Memory B cell (primary cell): Measurements from ENCODE around the gene HERPUD1.
"Not testable (repeated sequence)": the region's sequence is repeated elsewhere in the genome, so short reads cannot be mapped to it uniquely, and the experiment has no call there.

Experiments
- ATAC-seq: fragments of 150-1000 bp; cut with Tn5 transposase; 2 replicates; pipeline ENCODE4 v1.10.0; 2021; ENCODE audit warnings: low read depth, mild to moderate bottlenecking, moderate library complexity
- DNase-seq, 2 donors: peaks; one replicate each; pipeline ENCODE4 v3.0.0; 2022; ENCODE audit warnings: low spot score in 2 of 2
- H3K27ac Mint-ChIP-seq: one replicate; pipeline ENCODE4 v1.8.0; 2022; ENCODE audit warnings: mild to moderate bottlenecking, moderate library complexity, mixed read lengths
- H3K27me3 Mint-ChIP-seq: one replicate; pipeline ENCODE4 v1.8.0; 2022; ENCODE audit warnings: mixed read lengths
- H3K36me3 Mint-ChIP-seq: one replicate; pipeline ENCODE4 v1.8.0; 2022; ENCODE audit warnings: mild to moderate bottlenecking, mixed read lengths
- H3K4me1 Mint-ChIP-seq: one replicate; pipeline ENCODE4 v1.8.0; 2022; ENCODE audit warnings: mixed read lengths
- H3K4me3 Mint-ChIP-seq: one replicate; pipeline ENCODE4 v1.8.0; 2022; ENCODE audit warnings: mild to moderate bottlenecking, moderate library complexity, mixed read lengths
- H3K9me3 Mint-ChIP-seq: one replicate; pipeline ENCODE4 v1.8.0; 2022; ENCODE audit warnings: mixed read lengths

HERPUD1 gene

GRCh38 chr16:56980792-56981724, 49.1 kb downstream of the HERPUD1 start:
- no peak for DNase-seq
- peaks cover 53% of the 10 kb centered on the region for H3K4me1 Mint-ChIP-seq
- peak overlapping the region; percentile 89 for H3K27ac Mint-ChIP-seq
- no peaks in the 10 kb centered on the region for H3K9me3 Mint-ChIP-seq
- ATAC-seq = peak; percentile 64
- H3K36me3 Mint-ChIP-seq = peaks cover 6% of the 10 kb centered on the region
- no peaks in the 10 kb centered on the region for H3K27me3 Mint-ChIP-seq
- H3K4me3 Mint-ChIP-seq = peak overlapping the region; percentile 71

- DNase-seq (no peak), ATAC-seq (no peak)
- Mint-ChIP-seq H3K4me3 (peak overlapping the region; percentile 71), H3K36me3 (peaks cover 9% of the 10 kb centered on the region), H3K9me3 (no peaks in the 10 kb centered on the region), H3K27ac (peak overlapping the region; percentile 88), H3K27me3 (no peaks in the 10 kb centered on the region), H3K4me1 (peaks cover 54% of the 10 kb centered on the region)
These were observed 49.9 kb downstream of the HERPUD1 start for GRCh38 chr16:56981729-56982271.

GRCh38 chr16:56982695-56983094, 50.8 kb downstream of the HERPUD1 start:
- Mint-ChIP-seq H3K4me1 (peaks cover 56% of the 10 kb centered on the region), H3K4me3 (peak overlapping the region; percentile 1)

GRCh38 chr16:56983211-56983751, 51.3 kb downstream of the HERPUD1 start:
- H3K4me3 Mint-ChIP-seq = no peak overlapping the region
- no peak for ATAC-seq
- DNase-seq = no peak
- H3K4me1 Mint-ChIP-seq = peaks cover 61% of the 10 kb centered on the region
- peaks cover 16% of the 10 kb centered on the region for H3K36me3 Mint-ChIP-seq
- H3K9me3 Mint-ChIP-seq = no peaks in the 10 kb centered on the region
- H3K27ac Mint-ChIP-seq = peak overlapping the region; percentile 88
- no peaks in the 10 kb centered on the region for H3K27me3 Mint-ChIP-seq

More at GRCh38 chr16:56982695-56983094, 50.8 kb downstream of the HERPUD1 start:
- no peak for DNase-seq
- no peak for ATAC-seq
- Mint-ChIP-seq H3K27me3 (no peaks in the 10 kb centered on the region), H3K27ac (peak overlapping the region; percentile 88), H3K36me3 (peaks cover 12% of the 10 kb centered on the region), H3K9me3 (no peaks in the 10 kb centered on the region)

GRCh38 chr16:56984639-56985038, 52.7 kb downstream of the HERPUD1 start:
- H3K4me1 Mint-ChIP-seq = peaks cover 66% of the 10 kb centered on the region
- ATAC-seq (no peak), DNase-seq (no peak)
- no peaks in the 10 kb centered on the region for H3K27me3 Mint-ChIP-seq
- H3K9me3 Mint-ChIP-seq = no peaks in the 10 kb centered on the region
- peak overlapping the region; percentile 24 for H3K4me3 Mint-ChIP-seq
- H3K27ac Mint-ChIP-seq = peak overlapping the region; percentile 99
- H3K36me3 Mint-ChIP-seq = peaks cover 18% of the 10 kb centered on the region

GRCh38 chr16:56985288-56985961, 53.5 kb downstream of the HERPUD1 start:
- Mint-ChIP-seq H3K9me3 (no peaks in the 10 kb centered on the region), H3K4me1 (peaks cover 61% of the 10 kb centered on the region), H3K36me3 (peaks cover 18% of the 10 kb centered on the region), H3K4me3 (peak overlapping the region; percentile 8), H3K27me3 (no peaks in the 10 kb centered on the region), H3K27ac (peak overlapping the region; percentile 99)
- DNase-seq (no peak), ATAC-seq (no peak)

GRCh38 chr16:56985962-56986360, 54.0 kb downstream of the HERPUD1 start:
- H3K4me3 Mint-ChIP-seq = peak overlapping the region; percentile 34
- ATAC-seq = no peak

GRCh38 chr16:56986361-56986760, 54.4 kb downstream of the HERPUD1 start:
- DNase-seq (no peak), ATAC-seq (no peak)
- peak overlapping the region; percentile 68 for H3K4me3 Mint-ChIP-seq
- H3K4me1 Mint-ChIP-seq = peaks cover 56% of the 10 kb centered on the region
- H3K27ac Mint-ChIP-seq = peak overlapping the region; percentile 99
- H3K9me3 Mint-ChIP-seq = no peaks in the 10 kb centered on the region
- no peaks in the 10 kb centered on the region for H3K27me3 Mint-ChIP-seq
- peaks cover 18% of the 10 kb centered on the region for H3K36me3 Mint-ChIP-seq

More at GRCh38 chr16:56985962-56986360, 54.0 kb downstream of the HERPUD1 start:
- H3K4me1 Mint-ChIP-seq = peaks cover 59% of the 10 kb centered on the region
- no peaks in the 10 kb centered on the region for H3K9me3 Mint-ChIP-seq
- DNase-seq = no peak
- H3K36me3 Mint-ChIP-seq = peaks cover 18% of the 10 kb centered on the region
- H3K27ac Mint-ChIP-seq = peak overlapping the region; percentile 99
- H3K27me3 Mint-ChIP-seq = no peaks in the 10 kb centered on the region

- not testable (repeated sequence) for DNase-seq, H3K27me3 Mint-ChIP-seq, ATAC-seq, H3K9me3 Mint-ChIP-seq
- Mint-ChIP-seq H3K36me3 (peaks cover 22% of the 10 kb centered on the region), H3K4me1 (peaks cover 56% of the 10 kb centered on the region), H3K4me3 (peak overlapping the region; percentile 68), H3K27ac (peak overlapping the region; percentile 99)
These were observed 55.0 kb downstream of the HERPUD1 start for GRCh38 chr16:56986908-56987307.

GRCh38 chr16:56987692-56988091, 55.8 kb downstream of the HERPUD1 start:
- no peaks in the 10 kb centered on the region for H3K9me3 Mint-ChIP-seq
- peak overlapping the region; percentile 99 for H3K27ac Mint-ChIP-seq
- ATAC-seq (no peak), DNase-seq (no peak)
- no peaks in the 10 kb centered on the region for H3K27me3 Mint-ChIP-seq
- H3K4me3 Mint-ChIP-seq = peak overlapping the region; percentile 100
- peaks cover 25% of the 10 kb centered on the region for H3K36me3 Mint-ChIP-seq
- peaks cover 51% of the 10 kb centered on the region for H3K4me1 Mint-ChIP-seq

- no peak for DNase-seq
- Mint-ChIP-seq H3K27ac (peak overlapping the region; percentile 99), H3K4me3 (peak overlapping the region; percentile 100), H3K9me3 (no peaks in the 10 kb centered on the region), H3K36me3 (peaks cover 30% of the 10 kb centered on the region), H3K27me3 (no peaks in the 10 kb centered on the region), H3K4me1 (peaks cover 55% of the 10 kb centered on the region)
- no peak for ATAC-seq
These were observed 56.4 kb downstream of the HERPUD1 start for GRCh38 chr16:56988161-56988947.

- peaks cover 29% of the 10 kb centered on the region for H3K36me3 Mint-ChIP-seq
- H3K4me3 Mint-ChIP-seq = peak within 1 kb of the TSS; percentile 100
- no peaks in the 10 kb centered on the region for H3K27me3 Mint-ChIP-seq
- peak within 1 kb of the TSS; percentile 99 for H3K27ac Mint-ChIP-seq
- DNase-seq = peak; percentile 83 to 84
- no peaks in the 10 kb centered on the region for H3K9me3 Mint-ChIP-seq
- ATAC-seq = peak; percentile 94
- peaks cover 64% of the 10 kb centered on the region for H3K4me1 Mint-ChIP-seq
These were observed 57.3 kb downstream of the HERPUD1 start, which contains the start of gene NLRC5 for GRCh38 chr16:56988948-56989945. TSS of gene NLRC5 (plus strand) at chr16:56989557. CDS start at chr16:57020713, 31,156 bp downstream.
